AG04450 (cell line): Measurements from ENCODE around the gene QARS1. TPM values are rescaled to one million over a fixed set of nuclear protein-coding genes. Genes with fewer than 3 reads are reported as not detected.

Experiments
- CTCF ChIA-PET: fragments of 300-600, 350-600 bp; formaldehyde crosslinking; extraction: SDS; loops from one replicate; lab custom pipeline; 2022; ENCODE audit warnings: antibody characterized with exemption, inconsistent platforms; lab: Charles Lee
- POLR2A ChIA-PET: fragments of 350-600 bp; formaldehyde crosslinking; extraction: SDS; loops from one replicate; lab custom pipeline; 2021; ENCODE audit warnings: antibody characterized with exemption, inconsistent platforms; lab: Yijun Ruan, JAX
- DNase-seq: peaks from one replicate; pipeline ENCODE4 v3.0.0-alpha.2; 2011; ENCODE audit warnings: low read depth, low spot score
- H3K27ac ChIP-seq: one replicate; pipeline ENCODE4 v1.5.1; 2012; ENCODE audit warnings: low read depth, low read length, control low read depth
- H3K27me3 ChIP-seq: one replicate; pipeline ENCODE4 v1.6.0; 2012; ENCODE audit warnings: low read length; ENCODE audit not compliant: control insufficient read depth, insufficient read depth
- H3K4me3 ChIP-seq: 2 replicates; pipeline ENCODE4 v1.5.1; 2011; ENCODE audit warnings: mild to moderate bottlenecking, low read depth, low read length, control low read depth
- H3K9me3 ChIP-seq: 2 replicates; pipeline ENCODE4 v1.5.1; 2012; ENCODE audit warnings: low read length; ENCODE audit not compliant: control insufficient read depth, insufficient read depth
- polyA plus RNA-seq: library from polyadenylated mRNA; depleted of rRNA; stranded (reverse); fragments of >200 nt; gene quantifications from 2 replicates; pipeline ENCODE4 v1.2.3, GENCODE V29; 2011
- TF ChIP-seq, protein P1 (sequence below): IDR thresholded peaks from 2 replicates; pipeline ENCODE4 v1.5.1; 2011; ENCODE audit warnings: low read depth, low read length, control low read depth, inconsistent platforms

QARS1 gene
- polyA plus RNA-seq, 1 experiment = 209 TPM

DNA sequence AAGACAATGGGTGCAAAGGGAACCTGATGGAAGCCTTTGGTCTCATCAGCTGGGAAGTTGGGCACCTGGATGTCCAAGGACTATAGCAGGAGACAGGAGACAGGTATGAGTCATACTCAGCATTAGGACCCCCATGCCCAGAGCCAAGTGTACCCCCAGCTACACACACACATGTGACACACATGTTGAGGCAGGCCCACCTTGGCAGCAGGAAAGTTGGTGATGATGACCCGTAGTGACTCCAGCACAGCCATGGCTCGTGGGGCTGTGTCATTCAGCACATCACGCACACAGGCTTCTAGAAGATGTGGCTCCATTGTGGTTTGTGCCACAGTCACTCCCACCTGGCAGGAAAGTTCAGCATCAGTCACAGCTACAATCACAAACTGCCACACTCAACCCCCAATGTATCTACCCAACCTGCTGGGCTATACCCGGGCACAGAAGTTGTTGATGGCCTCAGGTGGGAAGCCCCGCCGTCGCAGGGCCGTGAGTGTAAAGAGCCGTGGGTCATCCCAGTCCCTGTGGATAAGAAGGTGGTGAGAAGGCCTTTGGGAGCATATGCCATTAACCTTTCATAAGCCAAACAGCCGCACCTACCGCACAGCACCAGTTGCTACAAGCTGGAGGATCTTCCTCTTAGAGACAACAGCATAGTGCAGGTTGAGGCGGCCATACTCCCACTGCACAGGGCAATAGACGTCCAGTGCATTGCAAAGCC is 5.5 kb downstream of the QARS1 start:
- TF ChIP-seq, protein P1, sequence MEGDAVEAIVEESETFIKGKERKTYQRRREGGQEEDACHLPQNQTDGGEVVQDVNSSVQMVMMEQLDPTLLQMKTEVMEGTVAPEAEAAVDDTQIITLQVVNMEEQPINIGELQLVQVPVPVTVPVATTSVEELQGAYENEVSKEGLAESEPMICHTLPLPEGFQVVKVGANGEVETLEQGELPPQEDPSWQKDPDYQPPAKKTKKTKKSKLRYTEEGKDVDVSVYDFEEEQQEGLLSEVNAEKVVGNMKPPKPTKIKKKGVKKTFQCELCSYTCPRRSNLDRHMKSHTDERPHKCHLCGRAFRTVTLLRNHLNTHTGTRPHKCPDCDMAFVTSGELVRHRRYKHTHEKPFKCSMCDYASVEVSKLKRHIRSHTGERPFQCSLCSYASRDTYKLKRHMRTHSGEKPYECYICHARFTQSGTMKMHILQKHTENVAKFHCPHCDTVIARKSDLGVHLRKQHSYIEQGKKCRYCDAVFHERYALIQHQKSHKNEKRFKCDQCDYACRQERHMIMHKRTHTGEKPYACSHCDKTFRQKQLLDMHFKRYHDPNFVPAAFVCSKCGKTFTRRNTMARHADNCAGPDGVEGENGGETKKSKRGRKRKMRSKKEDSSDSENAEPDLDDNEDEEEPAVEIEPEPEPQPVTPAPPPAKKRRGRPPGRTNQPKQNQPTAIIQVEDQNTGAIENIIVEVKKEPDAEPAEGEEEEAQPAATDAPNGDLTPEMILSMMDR = no peak
- CTCF ChIA-PET = no interaction called here
- Histone ChIP-seq H3K27me3 (no peaks in the 10 kb centered on the region), H3K27ac (no peak overlapping the region), H3K4me3 (no peak overlapping the region), H3K9me3 (peaks cover 1% of the 10 kb centered on the region; the same call in 1 of the 2 replicates)
- no peak for DNase-seq
- POLR2A ChIA-PET = no interaction called here

DNA sequence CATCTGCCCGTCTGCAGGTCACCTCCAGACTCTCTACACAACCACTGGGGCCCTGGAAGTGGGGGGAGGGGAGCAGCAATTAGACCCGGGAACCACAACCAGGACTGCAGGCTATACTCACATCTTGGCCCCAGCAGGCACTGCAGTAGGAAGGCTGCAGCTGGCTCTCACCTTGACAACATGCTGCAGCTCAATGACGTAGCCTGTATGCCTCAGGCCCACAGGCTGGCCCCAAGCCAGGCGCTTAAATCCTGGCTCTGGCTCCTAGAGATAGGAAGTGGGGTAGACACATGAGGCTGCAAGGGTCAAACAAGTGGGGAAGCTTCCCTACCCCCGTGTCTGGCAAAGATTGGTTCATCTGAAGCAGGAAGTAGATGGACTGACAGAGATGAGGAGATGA is 6.1 kb downstream of the QARS1 start:
- Histone ChIP-seq H3K27me3 (no peaks in the 10 kb centered on the region), H3K4me3 (no peak overlapping the region), H3K27ac (no peak overlapping the region), H3K9me3 (no peaks in the 10 kb centered on the region; the same call in 1 of the 2 replicates)
- no peak for DNase-seq
- POLR2A ChIA-PET = no interaction called here
- TF ChIP-seq, protein P1 = no peak
- CTCF ChIA-PET = no interaction called here

DNA sequence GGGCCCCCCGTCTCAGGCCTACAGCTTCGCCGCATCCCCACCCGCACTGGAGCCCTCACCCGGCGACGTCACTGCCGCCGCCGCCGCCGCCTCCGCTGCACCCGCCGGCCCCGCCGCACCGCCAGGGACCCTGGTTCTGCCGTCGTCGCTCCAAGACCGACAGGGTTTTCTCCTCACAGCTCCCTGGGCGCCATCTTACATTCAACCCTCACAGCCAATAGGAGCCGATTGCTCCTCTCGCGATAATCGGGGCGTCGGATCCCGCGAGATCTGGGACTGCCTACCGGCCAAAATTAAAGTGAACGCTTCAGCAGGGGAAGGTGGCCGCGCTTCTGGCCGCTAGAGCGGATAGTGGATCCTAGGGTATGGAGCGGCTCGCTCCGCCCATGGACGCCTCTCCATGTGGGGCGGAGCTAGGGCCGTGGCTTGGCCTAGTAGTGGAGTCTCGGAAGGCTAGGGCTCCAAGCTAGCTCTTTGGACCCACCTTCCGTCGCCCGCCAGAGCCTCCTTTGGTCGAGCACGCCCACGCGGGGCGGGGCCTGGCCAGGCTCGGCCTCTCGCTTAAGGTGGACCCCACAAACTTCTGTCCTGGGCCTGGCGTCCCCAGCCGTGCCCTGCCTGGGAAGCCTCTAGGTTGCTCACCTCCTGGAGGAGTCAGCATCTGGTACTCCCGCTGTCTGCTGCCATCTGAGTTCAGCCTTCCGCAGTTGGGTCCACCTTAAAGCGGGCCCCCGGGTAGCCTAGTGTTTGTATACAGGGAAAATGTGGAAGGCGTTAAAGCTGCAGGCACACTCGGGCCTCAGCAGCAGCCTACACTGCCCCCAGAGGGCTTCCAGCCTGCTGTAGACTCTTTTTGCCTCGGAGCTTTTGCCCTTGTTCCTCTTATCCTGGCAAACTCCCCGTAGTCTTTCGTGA is 10.4 kb downstream of the QARS1 start, which contains the start of gene QRICH1:
Gene QRICH1 (minus strand): TSS at position 219 of the 915 bp plus-strand sequence. CDS start 17,054 bp downstream, outside the sequence.
- peak within 1 kb of the TSS; percentile 99 for H3K4me3 ChIP-seq
- peak within 1 kb of the TSS; percentile 98 for H3K27ac ChIP-seq
- ChIA-PET CTCF (interaction anchor here (0.7 to 4.0 kb wide), 16 partner anchors 8 to 354 kb away, joined by 3 to 37 read pairs (median 4); partner anchors contain the start of genes KLHDC8B, NDUFAF3, P4HTM and WDR6), POLR2A (interaction anchor here (0.5 to 3.6 kb wide), 29 partner anchors 11 to 377 kb away, joined by 3 to 45 read pairs (median 4); partner anchors contain the start of genes ARIH2, DALRD3, IMPDH2 and IP6K2)
- peak; percentile 97 for DNase-seq
- TF ChIP-seq, protein P1 = peak; percentile 72
- H3K27me3 ChIP-seq = no peaks in the 10 kb centered on the region
- H3K9me3 ChIP-seq = no peaks in the 10 kb centered on the region; the same call in 1 of the 2 replicates

DNA sequence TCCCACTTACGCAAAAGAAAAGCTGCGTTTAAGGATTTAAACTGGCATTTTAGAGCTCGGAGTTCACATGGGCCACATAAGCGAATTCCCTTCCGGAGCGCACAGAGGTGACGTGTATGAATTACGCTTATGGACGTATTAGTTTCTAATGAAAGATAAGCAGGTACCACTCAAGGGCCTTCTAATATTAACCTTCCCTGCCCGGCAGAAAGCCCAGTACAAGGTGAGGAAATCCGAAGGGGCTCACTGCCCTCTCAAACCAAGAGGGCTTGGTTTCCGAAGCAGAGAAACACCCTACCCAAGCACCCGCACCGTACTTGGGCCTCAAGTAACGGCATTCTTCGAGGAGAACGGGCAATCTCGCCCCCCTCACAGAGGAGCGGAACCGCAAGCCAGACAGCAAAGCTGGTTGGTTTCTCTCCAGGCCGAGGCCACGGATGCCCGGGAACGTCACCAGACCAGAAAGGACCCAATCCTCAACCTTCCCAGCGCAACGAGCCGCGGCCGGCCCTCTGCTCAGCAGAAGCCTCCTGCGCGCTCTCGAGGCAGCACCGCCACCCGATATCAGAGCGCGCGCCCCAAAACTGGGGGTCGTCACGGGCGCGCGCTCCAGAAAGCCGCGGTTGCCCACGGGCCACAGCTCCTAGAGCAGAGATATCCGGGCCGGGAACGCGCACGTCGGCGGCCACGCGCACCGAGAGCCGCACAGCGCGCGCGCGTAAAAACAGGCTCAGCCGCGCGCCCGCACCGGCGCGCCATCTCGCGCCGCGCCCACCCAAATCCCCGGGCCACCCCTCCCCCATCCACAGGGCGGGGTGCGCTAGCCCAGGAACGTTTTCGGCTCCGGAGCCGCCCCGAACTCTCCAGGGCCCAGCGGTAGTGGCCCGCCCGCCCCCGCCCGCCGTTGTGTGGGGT is 11.4 kb downstream of the QARS1 start:
- no peaks in the 10 kb centered on the region for H3K27me3 ChIP-seq
- H3K27ac ChIP-seq = peak overlapping the region; percentile 98
- peak; percentile 50 for DNase-seq
- H3K4me3 ChIP-seq = peak overlapping the region; percentile 99
- CTCF ChIA-PET = interaction anchor here (0.7 to 4.0 kb wide), 15 partner anchors 7 to 353 kb away, joined by 3 to 37 read pairs (median 4); partner anchors contain the start of genes KLHDC8B, NDUFAF3, P4HTM and WDR6
- POLR2A ChIA-PET = interaction anchor here (0.5 to 3.6 kb wide), 28 partner anchors 10 to 376 kb away, joined by 3 to 45 read pairs (median 4); partner anchors contain the start of genes ARIH2, DALRD3, IMPDH2 and IP6K2
- TF ChIP-seq, protein P1 = no peak
- no peaks in the 10 kb centered on the region; the same call in 1 of the 2 replicates for H3K9me3 ChIP-seq
